ENCODE results near the gene KLHDC7A.

GRCh38 chr1:18513995-18514394 lies 33.3 kb downstream of the KLHDC7A start:
- TF ChIP-seq CTCF (IDR thresholded peaks at IDR 0.05; ENCODE audit: insufficient read depth, low read length, poor library complexity, severe bottlenecking) (no peak), EZH2phosphoT487 (conservative IDR thresholded peaks at IDR 0.05; ENCODE audit: low read length) (no peak)
